Measurements from ENCODE around the gene UGP2. TPM values are rescaled to one million over a fixed set of nuclear protein-coding genes. Genes with fewer than 3 reads are reported as not detected.

The UGP2 gene
- total RNA-seq, 1 experiment from 2014 or later, result 883 TPM

DNA sequence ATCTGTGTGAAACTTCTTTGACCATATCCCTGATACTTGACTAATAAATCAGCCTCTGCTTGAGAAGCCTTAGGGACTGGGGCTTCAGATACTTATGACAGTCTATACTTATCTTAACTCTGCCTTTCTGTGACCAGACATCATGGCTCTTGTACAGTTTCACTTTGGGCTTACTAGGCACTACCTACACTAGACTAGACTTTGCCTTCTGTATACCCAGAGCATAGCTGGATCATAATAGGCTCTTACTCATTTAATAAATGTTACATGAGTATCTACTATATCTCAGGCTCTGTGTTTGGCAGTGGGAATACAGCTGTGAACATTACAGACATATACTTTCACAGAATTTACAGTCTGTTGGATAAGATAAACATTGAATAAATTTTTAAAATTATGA, 9.0 kb downstream of the UGP2 start:
- DNase-seq, result no peak
- Histone ChIP-seq H3K23ac (ENCODE audit: insufficient read length, low read depth, low read length) (no peak overlapping the region), H3T11ph (ENCODE audit: low read length) (no peak overlapping the region), H3K27ac (ENCODE audit: insufficient read length, low read depth, low read length) (no peak overlapping the region), H4K91ac (ENCODE audit: insufficient read length, low read depth, low read length) (no peak overlapping the region), H3K56ac (ENCODE audit: insufficient read length, low read depth, low read length) (no peak overlapping the region), H2BK20ac (ENCODE audit: low read depth, low read length, poor library complexity, severe bottlenecking) (no peak overlapping the region), H2AFZ (ENCODE audit: low read length) (no peak overlapping the region), H4K20me1 (ENCODE audit: control insufficient read depth, insufficient read depth, insufficient read length) (no peaks in the 10 kb centered on the region), H3K27me3 (ENCODE audit: insufficient read depth, low read length) (no peaks in the 10 kb centered on the region), H4K5ac (ENCODE audit: insufficient read length, low read depth, low read length) (no peak overlapping the region), H2AK5ac (ENCODE audit: insufficient read length, low read length) (no peak overlapping the region), H3K79me2 (ENCODE audit: insufficient read depth, low read length) (peaks cover 55% of the 10 kb centered on the region), H2BK12ac (ENCODE audit: insufficient read length, low read depth, low read length) (no peak overlapping the region), H3K79me1 (ENCODE audit: insufficient read depth, low read depth, low read length, poor library complexity, severe bottlenecking) (no peaks in the 10 kb centered on the region), H4K8ac (replicated peaks; ENCODE audit: insufficient read length, low read depth, low read length) (no peak overlapping the region), H3K23me2 (ENCODE audit: insufficient read length, low read depth, low read length, poor library complexity, severe bottlenecking) (peaks cover 7% of the 10 kb centered on the region), H3K18ac (ENCODE audit: insufficient read length, low read depth, low read length) (no peak overlapping the region), H3K14ac (ENCODE audit: insufficient read depth, low read length) (no peak overlapping the region), H2BK15ac (ENCODE audit: low read depth, low read length) (no peak overlapping the region), H3K4ac (ENCODE audit: low read depth, low read length) (no peak overlapping the region), H3K9ac (ENCODE audit: extremely low read depth, insufficient read length, low read length) (peak overlapping the region; percentile 15), H2BK120ac (ENCODE audit: low read depth, low read length, poor library complexity, severe bottlenecking) (no peak overlapping the region), H3K9me3 (ENCODE audit: control insufficient read depth, low read depth, low read length) (no peaks in the 10 kb centered on the region), H3K4me1 (ENCODE audit: insufficient read depth, low read length) (peaks cover 24% of the 10 kb centered on the region), H2BK5ac (ENCODE audit: insufficient read length, low read length) (no peak overlapping the region), H3K4me2 (ENCODE audit: insufficient read depth, insufficient read length, low read length) (peak overlapping the region; percentile 56)
- Mint-ChIP-seq H3K4me3 (no peak overlapping the region), H3K36me3 (ENCODE audit: insufficient read depth in 1 of 3, low read depth in 3 of 3) (peaks cover 3 to 57% (median 47%) of the 10 kb centered on the region in 3 experiments; a peak in 5 of 7 replicates), H3K9me3 (no peaks in the 10 kb centered on the region), H3K27me3 (ENCODE audit: low read depth) (no peaks in the 10 kb centered on the region), H3K4me1 (peaks cover 93 to 94% of the 10 kb centered on the region in 2 experiments), H3K27ac (peak overlapping the region in 2 of 3 experiments; percentile 95 to 99; a peak in 5 of 7 replicates)
- TF ChIP-seq, protein P1, sequence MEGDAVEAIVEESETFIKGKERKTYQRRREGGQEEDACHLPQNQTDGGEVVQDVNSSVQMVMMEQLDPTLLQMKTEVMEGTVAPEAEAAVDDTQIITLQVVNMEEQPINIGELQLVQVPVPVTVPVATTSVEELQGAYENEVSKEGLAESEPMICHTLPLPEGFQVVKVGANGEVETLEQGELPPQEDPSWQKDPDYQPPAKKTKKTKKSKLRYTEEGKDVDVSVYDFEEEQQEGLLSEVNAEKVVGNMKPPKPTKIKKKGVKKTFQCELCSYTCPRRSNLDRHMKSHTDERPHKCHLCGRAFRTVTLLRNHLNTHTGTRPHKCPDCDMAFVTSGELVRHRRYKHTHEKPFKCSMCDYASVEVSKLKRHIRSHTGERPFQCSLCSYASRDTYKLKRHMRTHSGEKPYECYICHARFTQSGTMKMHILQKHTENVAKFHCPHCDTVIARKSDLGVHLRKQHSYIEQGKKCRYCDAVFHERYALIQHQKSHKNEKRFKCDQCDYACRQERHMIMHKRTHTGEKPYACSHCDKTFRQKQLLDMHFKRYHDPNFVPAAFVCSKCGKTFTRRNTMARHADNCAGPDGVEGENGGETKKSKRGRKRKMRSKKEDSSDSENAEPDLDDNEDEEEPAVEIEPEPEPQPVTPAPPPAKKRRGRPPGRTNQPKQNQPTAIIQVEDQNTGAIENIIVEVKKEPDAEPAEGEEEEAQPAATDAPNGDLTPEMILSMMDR (conservative IDR thresholded peaks at IDR 0.05), result no peak

Measured in H9 (cell line).